Measurements from ENCODE around the gene VMAC.

Gene VMAC

DNA sequence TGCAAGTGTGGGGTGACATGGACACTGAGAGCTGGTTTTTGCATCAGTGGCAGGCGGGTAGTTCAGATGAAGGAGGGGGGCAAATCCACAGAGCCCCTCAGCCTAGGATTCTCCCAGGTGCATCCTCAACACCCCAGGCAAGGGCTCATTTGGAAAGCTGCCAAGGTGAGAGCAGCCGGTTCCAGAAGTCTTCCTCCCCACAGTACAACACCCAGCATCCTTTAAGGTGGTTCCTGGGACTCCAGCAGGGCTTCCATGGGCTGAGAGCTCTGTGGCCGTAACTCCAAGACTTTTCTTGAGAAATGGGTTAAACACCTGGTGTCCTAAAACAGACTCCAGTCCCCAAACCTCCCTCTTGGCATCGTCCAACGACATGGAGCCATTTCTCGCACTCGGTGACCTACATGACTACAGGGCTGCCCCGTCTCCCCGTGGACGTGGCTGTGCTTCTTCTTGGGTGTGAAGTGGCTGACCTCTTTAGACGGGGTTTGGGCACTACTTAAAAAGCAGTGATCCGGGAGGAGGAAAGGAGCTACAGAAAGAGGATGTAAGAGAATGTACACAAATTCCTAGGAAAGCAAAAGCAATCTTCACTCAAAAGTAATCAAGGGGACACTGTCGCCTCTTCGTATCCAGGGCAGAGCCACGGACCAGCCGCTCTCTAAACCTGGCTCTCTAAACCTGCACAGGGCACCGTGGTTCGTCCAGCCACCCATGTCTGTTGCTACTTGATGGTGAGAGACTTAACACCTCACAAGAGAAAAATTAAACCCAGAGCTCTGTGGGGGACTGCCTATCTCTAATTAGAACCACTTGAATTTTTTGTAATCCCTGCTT is 47.7 kb downstream of the VMAC start:
- no peak for DNase-seq (ENCODE audit: low read depth, low spot score)

DNA sequence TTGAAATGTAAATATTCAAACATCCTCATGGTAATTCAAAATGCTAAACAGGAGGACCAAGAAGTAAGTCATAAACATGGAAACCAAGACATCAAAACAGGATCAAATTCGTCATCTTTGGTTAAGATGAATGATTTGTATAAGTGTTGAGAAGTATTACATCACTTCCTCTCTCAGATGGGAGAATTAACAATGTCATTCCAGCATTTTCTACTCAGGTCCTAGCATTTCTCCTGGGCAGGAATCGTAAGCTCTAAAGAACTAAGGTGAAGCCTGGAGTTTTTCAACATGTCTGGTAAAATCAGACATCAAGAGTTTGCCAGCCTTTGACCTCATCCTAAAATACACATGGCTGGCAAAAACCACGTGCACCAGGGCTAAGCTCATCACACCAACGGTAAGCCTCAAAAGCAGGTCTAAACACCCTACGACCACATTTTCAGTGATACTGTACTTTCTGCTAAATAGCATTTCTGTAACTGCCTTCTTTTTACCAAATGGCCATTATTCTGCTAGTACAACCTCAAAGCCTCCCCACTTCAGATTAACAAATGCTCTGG is 48.4 kb downstream of the VMAC start:
- no peak for DNase-seq (ENCODE audit: low read depth, low spot score)

DNA sequence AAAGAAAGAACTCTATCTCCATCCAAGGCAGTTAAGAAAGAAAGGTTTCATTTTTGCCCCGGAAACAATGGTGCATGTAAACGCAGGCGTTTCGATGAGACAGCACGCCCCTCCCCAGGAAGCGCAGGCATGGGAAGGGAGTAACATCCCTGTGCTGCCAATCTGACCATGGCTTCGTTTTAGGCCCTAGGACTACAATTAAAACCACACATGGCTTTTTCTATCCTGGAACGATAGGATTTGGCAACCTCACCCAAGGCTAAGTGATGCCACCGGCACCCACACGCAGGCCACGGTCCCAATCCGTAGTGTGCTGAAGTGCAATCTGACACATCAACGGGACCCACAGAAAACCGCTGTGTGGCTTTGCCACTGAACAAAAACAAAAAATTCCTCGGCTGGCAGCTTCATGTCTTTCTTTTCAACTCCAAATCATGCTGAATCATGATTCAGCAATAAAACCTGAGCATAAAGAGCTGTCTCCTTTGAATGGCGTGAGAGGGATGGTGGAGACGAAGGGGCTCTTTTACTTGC is 49.1 kb downstream of the VMAC start:
- no peak for DNase-seq (ENCODE audit: low read depth, low spot score)

DNA sequence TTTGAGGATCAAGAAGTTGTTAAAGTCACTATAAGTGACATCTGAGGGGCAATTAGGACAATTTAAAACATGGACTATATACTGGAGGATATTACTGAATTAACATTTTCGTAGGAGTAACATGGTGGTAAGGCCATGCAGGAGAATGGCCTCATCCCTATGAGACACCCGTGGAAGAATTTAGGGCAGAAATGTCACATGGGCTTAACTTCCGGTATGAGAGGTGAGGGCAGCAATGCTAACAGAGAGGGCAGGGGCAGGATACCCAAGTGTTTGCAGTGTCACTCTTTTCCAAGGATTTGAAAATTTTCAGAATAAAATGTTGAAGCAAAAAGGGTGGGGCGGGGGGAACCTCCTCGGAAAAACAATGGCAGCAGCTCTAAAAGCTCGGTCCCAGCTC is 49.6 kb downstream of the VMAC start:
- DNase-seq (ENCODE audit: low read depth, low spot score) = no peak

DNA sequence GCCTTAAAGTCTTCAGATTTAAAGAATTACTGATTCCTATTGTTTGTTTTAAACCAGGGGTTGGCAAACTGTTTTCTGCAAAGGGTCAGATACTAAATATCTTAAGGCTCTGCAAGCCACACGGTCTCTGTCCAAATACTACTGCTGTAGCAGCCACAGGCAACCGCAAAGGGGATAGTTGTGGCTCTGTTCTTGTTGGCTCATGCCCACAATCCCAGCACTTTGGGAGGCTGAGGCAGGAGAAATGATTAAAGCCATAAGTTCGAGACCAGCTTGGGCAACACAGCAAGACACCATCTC is 50.9 kb downstream of the VMAC start:
- DNase-seq (ENCODE audit: low read depth, low spot score) = no peak

DNA sequence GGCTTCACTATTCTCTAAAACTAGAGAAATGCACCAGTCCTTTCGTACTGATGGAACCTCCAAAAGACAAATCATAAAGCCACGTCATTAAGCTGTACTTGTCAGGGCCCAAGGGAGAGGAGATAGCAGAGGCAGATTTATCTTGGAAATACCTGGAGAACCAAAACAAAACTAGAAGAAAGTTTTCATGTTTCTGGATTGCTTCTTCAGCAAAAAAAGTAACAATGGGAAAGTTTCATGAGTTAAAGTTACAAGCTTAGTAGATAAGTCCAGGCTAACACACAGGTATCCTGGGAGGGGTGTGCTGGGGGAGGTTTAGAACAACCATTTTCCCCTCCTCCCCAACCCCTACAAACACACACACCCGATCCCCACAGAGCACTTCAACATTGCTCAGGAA is 51.7 kb downstream of the VMAC start:
- DNase-seq (ENCODE audit: low read depth, low spot score) = no peak

DNA sequence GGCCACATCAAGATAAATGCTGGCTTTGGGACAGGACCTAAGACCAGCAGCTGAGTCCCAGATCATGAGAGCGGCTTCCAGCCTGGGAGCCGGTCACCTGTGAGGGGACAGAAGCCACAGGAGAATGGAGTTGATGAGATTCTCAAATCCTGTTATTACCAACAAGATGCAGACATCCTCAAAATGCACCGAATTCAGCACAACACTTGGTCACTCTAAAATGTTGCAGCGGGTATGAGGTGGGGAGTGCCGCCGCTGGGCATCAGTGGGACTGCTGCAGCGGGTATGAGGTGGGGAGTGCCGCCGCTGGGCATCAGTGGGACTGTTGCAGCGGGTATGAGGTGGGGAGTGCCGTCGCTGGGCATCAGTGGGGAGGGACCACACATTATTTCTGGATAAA is 52.1 kb downstream of the VMAC start:
- no peak for DNase-seq (ENCODE audit: low read depth, low spot score)

DNA sequence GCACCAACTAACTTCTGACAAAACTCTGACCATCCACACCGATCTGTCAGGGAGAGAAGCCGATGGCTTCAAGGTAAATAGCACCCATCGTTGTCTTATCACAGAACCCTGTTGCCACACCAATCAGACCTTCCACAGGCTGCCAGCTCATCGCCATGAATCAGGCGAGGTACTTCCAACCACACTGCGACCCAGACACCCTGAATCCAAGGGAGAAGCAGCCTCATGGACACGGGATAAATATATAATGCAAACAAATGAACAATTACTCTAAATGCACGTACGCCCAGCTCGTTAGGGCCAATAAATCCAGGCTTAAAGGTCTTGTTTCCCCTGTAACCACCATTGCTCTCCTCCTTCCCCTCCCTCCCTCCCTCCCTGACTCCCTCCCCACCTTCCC is 52.5 kb downstream of the VMAC start:
- no peak for DNase-seq (ENCODE audit: low read depth, low spot score)

DNA sequence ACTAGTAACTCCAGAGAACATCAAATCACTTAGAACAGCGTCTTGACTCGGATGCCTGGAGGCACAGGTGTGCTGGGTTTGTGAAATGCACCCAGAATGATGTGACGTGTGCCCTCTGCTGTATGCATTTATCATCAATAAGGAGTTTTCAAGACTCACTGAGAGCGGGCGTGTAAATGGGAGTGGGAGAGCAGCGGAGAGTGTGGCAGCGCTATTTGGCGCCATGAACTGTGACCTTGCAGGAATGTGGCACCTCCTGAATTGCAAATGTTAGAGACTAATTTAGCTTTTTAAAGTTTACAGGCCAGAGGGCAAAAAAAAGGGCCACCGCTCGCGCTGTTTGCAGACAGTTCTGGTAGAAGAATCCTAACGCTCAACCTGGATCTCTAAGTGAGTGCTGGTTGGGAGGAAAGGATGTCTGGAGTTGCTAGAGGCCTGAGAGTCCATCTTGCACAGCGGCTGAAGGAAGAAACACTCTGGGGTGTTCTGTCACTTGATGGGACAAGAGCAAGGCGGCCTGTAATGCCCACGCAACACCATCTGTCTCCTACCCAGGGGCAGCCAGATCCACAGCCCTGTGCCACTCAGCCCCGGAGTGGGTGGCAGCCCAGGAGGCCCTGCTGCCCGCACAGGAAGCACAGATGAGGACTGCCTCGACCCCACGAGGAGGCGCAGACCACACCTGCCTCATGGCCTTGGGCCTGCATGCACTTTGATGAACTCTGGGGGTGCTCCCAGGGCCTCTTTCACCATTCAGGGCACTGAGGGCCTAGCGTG is 53.6 kb downstream of the VMAC start:
- DNase-seq (ENCODE audit: low read depth, low spot score) = peak; percentile 77

DNA sequence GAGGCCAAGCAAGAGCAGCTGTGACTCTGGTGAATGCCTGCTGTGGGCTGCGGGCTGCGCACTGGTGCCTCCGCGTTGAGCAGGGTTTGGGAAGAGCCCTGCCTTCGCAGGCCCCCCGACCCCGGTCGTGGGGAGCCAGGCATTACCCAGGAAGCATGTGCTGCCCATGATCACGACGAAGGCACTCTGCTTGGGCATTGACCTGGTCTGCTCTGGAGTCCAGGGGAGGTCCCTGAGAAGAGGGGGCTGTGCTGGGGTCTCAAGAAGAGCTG is 54.1 kb downstream of the VMAC start:
- DNase-seq (ENCODE audit: low read depth, low spot score) = no peak

DNA sequence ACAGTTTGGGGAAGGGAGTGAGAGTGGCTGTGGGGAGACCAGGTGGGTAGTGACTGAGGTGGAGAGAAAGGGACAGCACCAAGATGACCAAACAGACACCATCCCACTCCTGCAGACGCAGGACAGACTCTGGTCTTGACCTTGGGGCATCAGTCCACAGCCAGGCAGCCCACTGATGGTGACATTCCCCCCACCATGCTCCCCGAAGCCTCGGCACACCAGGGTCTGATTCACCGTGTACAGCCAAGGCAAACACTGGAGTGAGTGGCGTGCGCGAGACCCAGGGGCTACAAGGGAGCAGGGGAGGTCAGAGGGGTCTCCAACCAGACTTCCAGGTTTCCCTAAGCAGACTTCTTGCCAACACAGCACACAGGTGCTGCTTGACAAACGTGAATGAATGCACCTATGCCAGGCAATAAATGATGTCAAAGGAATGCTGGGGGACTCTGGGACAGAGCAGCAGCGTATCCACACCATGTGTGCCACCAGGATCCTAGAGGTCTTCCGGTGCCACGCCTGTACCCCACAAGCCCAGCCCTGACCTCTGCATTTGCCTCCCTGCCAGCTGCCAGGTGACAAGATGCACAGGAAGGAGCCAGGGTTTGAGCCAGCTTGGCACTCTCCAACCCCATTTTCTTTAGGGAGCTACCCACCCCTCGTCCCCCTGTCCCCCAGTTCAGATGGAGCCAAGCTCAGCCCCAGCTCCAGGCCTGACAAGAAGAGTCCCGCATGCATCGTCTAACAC is 54.8 kb downstream of the VMAC start:
- DNase-seq (ENCODE audit: low read depth, low spot score) = no peak

Data from ELF-1 (cell line).